HG03159 (cell line): ENCODE measurements around the gene FCSK.
A peak's percentile ranks its signal among the peaks of the same experiment; 100 is the strongest.
"Not testable (repeated sequence)": the region's sequence is repeated elsewhere in the genome, so short reads cannot be mapped to it uniquely, and the experiment has no call there.

Source experiments
- ATAC-seq: cut with Tn5 transposase; IDR thresholded peaks from one replicate; pipeline ENCODE4 v1.9.1; 2021; ENCODE audit warnings: mild to moderate bottlenecking, moderate library complexity; ENCODE audit not compliant: unreplicated experiment

Gene FCSK

GRCh38 chr16:70430667-70431536, 23.5 kb upstream of the FCSK start:
- peak; percentile 47 for ATAC-seq

- ATAC-seq: no peak
These were observed 22.1 kb upstream of the FCSK start for GRCh38 chr16:70432356-70432722.

- no peak for ATAC-seq
These were observed 21.5 kb upstream of the FCSK start for GRCh38 chr16:70432723-70433457.

- ATAC-seq: no peak
These were observed 20.8 kb upstream of the FCSK start for GRCh38 chr16:70433458-70434103.

- ATAC-seq: no peak
These were observed 19.7 kb upstream of the FCSK start for GRCh38 chr16:70434484-70435260.

GRCh38 chr16:70437017-70437581, 17.3 kb upstream of the FCSK start:
- no peak for ATAC-seq

- no peak for ATAC-seq
These were observed 16.5 kb upstream of the FCSK start for GRCh38 chr16:70437582-70438557.

GRCh38 chr16:70438585-70438968, 15.8 kb upstream of the FCSK start:
- ATAC-seq: no peak

- ATAC-seq: peak; percentile 83
These were observed 15.2 kb upstream of the FCSK start, which contains the start of gene ST3GAL2 for GRCh38 chr16:70438969-70439862. Gene ST3GAL2, minus strand, starts transcription at chr16:70439100. Its CDS starts 40,570 bp downstream, at chr16:70398530.

GRCh38 chr16:70440009-70440692, 14.2 kb upstream of the FCSK start:
- no peak for ATAC-seq

- no peak for ATAC-seq
These were observed 12.9 kb upstream of the FCSK start for GRCh38 chr16:70441406-70441990.

- no peak for ATAC-seq
These were observed 12.1 kb upstream of the FCSK start for GRCh38 chr16:70442344-70442743.

- no peak for ATAC-seq
These were observed 9.9 kb upstream of the FCSK start for GRCh38 chr16:70444249-70445063.

GRCh38 chr16:70448075-70448474, 6.3 kb upstream of the FCSK start:
- ATAC-seq: no peak

GRCh38 chr16:70450142-70451003, 4.0 kb upstream of the FCSK start:
- ATAC-seq: not testable (repeated sequence)

- not testable (repeated sequence) for ATAC-seq
These were observed 3.4 kb upstream of the FCSK start for GRCh38 chr16:70451004-70451340.
